ENCODE data around the gene PER3. TPM values are rescaled to one million over a fixed set of nuclear protein-coding genes. Genes with fewer than 3 reads are reported as not detected.
A peak's percentile ranks its signal among the peaks of the same experiment; 100 is the strongest.

Gene PER3
- total and polyA plus RNA-seq, 2 donors (not counting 1 experiment from before 2014, with no cell fraction given) = 2.4 to 5.8 TPM

GRCh38 chr1:7785108-7785507, 1.0 kb downstream of the PER3 start:
- Histone ChIP-seq H3K4me3 (ENCODE audit: control extremely low read depth in 1 of 5, extremely low read depth in 1 of 5, insufficient read depth in 1 of 5, low read depth in 2 of 5, low read length in 4 of 5) (no peak overlapping the region), H2AFZ (ENCODE audit: insufficient read depth, low read depth, low read length, poor library complexity, severe bottlenecking) (peak overlapping the region; percentile 81), H3K9me3 (ENCODE audit: control extremely low read depth in 1 of 3, control insufficient read depth in 2 of 3, insufficient read depth in 1 of 3, low read length in 2 of 3) (peaks cover 1 to 7% (median 5%) of the 10 kb centered on the region in 3 donors), H3K9ac (ENCODE audit: low read length) (no peak overlapping the region), H3K4me1 (ENCODE audit: control insufficient read depth in 2 of 2, insufficient read depth in 2 of 2, low read length in 2 of 2) (peaks cover 8 to 22% of the 10 kb centered on the region in 2 donors), H3K27ac (ENCODE audit: low read length in 2 of 2) (no peak overlapping the region), H3K27me3 (replicated peaks in 1 of 4; ENCODE audit: control extremely low read depth in 1 of 4, control insufficient read depth in 3 of 4, insufficient read depth in 4 of 4, low read length in 3 of 4) (no peaks in the 10 kb centered on the region), H3K79me2 (ENCODE audit: control insufficient read depth, insufficient read depth, low read length) (no peaks in the 10 kb centered on the region), H4K20me1 (ENCODE audit: control insufficient read depth, insufficient read depth, low read length, poor library complexity, severe bottlenecking) (no peaks in the 10 kb centered on the region), H3K36me3 (replicated peaks in 1 of 2; ENCODE audit: control extremely low read depth in 1 of 2, control insufficient read depth in 1 of 2, extremely low read depth in 1 of 2, insufficient read depth in 2 of 2, low read length in 1 of 2) (peaks cover 3 to 11% of the 10 kb centered on the region in 2 experiments), H3K4me2 (replicated peaks; ENCODE audit: low read depth, low read length, poor library complexity, severe bottlenecking) (no peak overlapping the region)
- 97% methylated on average over 7 of the region's 7 CpGs for WGBS (ENCODE audit: insufficient coverage)
- Mint-ChIP-seq H3K27me3 (no peaks in the 10 kb centered on the region), H3K4me1 (peaks cover 21% of the 10 kb centered on the region), H3K27ac (peak overlapping the region; percentile 68), H3K9me3 (ENCODE audit: insufficient read depth) (peaks cover 4% of the 10 kb centered on the region), H3K4me3 (peak overlapping the region; percentile 64)
- POLR2A ChIA-PET = no interaction called here
- no peak for TF ChIP-seq EZH2 (IDR thresholded peaks at IDR 0.05; ENCODE audit: borderline replicate concordance, insufficient read depth, low read depth, low read length, poor library complexity, severe bottlenecking)
- no peak for TF ChIP-seq CTCF (IDR thresholded peaks at IDR 0.05)
- intact Hi-C loops (cut with micrococcal nuclease) = loop anchor here (10.0 kb wide), 1 partner anchor 1790 kb away; the partner anchor contains the start of gene NPHP4
- ATAC-seq (ENCODE audit: low read depth) (no peak), DNase-seq (no peak)
- CTCF ChIA-PET = interaction anchor here (2.6 kb wide), 1 partner anchor 33 kb away, joined by 9 read pairs; no protein-coding TSS in a partner anchor

- no peak overlapping the region for H3K27ac Mint-ChIP-seq
- DNase-seq = peak; percentile 23
- Histone ChIP-seq H2AFZ (ENCODE audit: insufficient read depth, low read depth, low read length, poor library complexity, severe bottlenecking) (peak overlapping the region; percentile 43), H3K27me3 (replicated peaks in 1 of 4; ENCODE audit: control extremely low read depth in 1 of 4, control insufficient read depth in 3 of 4, insufficient read depth in 4 of 4, low read length in 3 of 4) (no peaks in the 10 kb centered on the region), H3K9me3 (ENCODE audit: control extremely low read depth in 1 of 3, control insufficient read depth in 2 of 3, insufficient read depth in 1 of 3, low read length in 2 of 3) (peaks cover 1 to 21% (median 16%) of the 10 kb centered on the region in 3 donors), H3K9ac (ENCODE audit: low read length) (no peak overlapping the region), H3K4me1 (ENCODE audit: control insufficient read depth in 2 of 2, insufficient read depth in 2 of 2, low read length in 2 of 2) (peaks cover 8 to 19% of the 10 kb centered on the region in 2 donors), H3K27ac (ENCODE audit: low read length in 2 of 2) (no peak overlapping the region), H3K4me2 (replicated peaks; ENCODE audit: low read depth, low read length, poor library complexity, severe bottlenecking) (no peak overlapping the region), H3K79me2 (ENCODE audit: control insufficient read depth, insufficient read depth, low read length) (no peaks in the 10 kb centered on the region), H3K4me3 (ENCODE audit: control extremely low read depth in 1 of 5, extremely low read depth in 1 of 5, insufficient read depth in 1 of 5, low read depth in 2 of 5, low read length in 4 of 5) (no peak overlapping the region), H4K20me1 (ENCODE audit: control insufficient read depth, insufficient read depth, low read length, poor library complexity, severe bottlenecking) (no peaks in the 10 kb centered on the region), H3K36me3 (replicated peaks in 1 of 2; ENCODE audit: control extremely low read depth in 1 of 2, control insufficient read depth in 1 of 2, extremely low read depth in 1 of 2, insufficient read depth in 2 of 2, low read length in 1 of 2) (no peaks in the 10 kb centered on the region)
- WGBS (ENCODE audit: insufficient coverage) = 0% methylated on average over 1 of the region's 5 CpGs
- H3K27me3 Mint-ChIP-seq = no peaks in the 10 kb centered on the region
- intact Hi-C loops (cut with micrococcal nuclease) = loop anchor here (10.0 kb wide), 1 partner anchor 1792 kb away; the partner anchor contains the start of gene NPHP4
- peaks cover 5% of the 10 kb centered on the region for H3K9me3 Mint-ChIP-seq (ENCODE audit: insufficient read depth)
- POLR2A ChIA-PET = no interaction called here
- H3K4me3 Mint-ChIP-seq = no peak overlapping the region
- TF ChIP-seq CTCF (IDR thresholded peaks at IDR 0.05) = no peak
- no peak for TF ChIP-seq EZH2 (IDR thresholded peaks at IDR 0.05; ENCODE audit: borderline replicate concordance, insufficient read depth, low read depth, low read length, poor library complexity, severe bottlenecking)
- no peak for ATAC-seq (ENCODE audit: low read depth)
- peaks cover 16% of the 10 kb centered on the region for H3K4me1 Mint-ChIP-seq
- CTCF ChIA-PET = interaction anchor here (0.9 kb wide), 1 partner anchor 120 kb away, joined by 3 read pairs; no protein-coding TSS in a partner anchor
Observed at GRCh38 chr1:7786795-7787194, 2.7 kb downstream of the PER3 start.
